Measurements from ENCODE around the gene OOSP1.
"Not testable (repeated sequence)": the region's sequence is repeated elsewhere in the genome, so short reads cannot be mapped to it uniquely, and the experiment has no call there.

OOSP1 gene, protein sequence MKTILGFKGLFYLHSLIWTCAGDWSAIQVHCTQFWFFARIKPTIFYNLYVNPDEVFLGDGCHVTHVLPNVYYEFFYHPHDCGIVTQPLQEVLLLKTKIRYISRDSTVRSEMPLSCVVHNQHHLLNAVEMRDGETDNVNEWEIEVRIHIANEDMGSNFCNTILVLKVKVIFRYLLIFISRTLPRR

DNA sequence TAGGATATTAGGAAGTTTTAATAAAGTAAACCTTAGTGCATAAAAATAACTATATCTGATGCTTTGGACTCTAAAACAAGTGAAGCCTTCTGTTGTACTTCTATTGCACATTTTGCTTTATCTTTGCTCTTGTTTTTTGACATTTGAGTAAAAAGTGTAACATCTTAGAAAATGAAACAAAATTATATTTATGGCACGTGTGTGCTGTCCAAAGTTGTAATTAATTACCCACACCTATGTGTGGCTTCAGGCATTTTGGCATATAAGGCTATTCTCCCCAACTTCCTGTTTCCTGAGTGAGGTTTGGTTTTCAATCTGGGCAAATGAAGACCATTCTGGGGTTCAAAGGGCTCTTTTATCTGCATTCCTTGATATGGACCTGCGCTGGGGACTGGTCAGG lies at the start of gene OOSP1:
OOSP1 (plus strand) TSS at position 301 of the 400 bp plus-strand sequence; CDS start at position 324, 23 bp downstream.
- no peak for DNase-seq

DNA sequence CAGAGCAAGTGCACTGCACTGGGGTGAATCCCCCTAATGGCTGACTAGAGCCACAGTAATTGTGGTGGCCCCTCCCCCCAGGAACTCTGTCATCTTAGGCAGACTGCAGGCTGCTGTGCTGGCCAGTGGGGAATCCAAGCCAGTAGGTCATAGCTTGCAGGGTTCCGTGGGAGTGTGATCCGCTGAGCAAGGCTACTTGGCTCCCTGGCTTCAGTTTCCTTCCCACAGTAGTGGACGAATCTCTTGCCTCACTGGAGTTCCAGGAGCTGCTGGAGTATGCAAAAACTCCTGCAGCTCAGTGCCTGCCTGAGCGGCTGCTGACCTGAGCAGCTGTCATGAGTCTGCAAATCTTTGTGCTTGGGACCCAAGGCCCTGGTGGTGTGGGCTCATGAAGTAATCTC lies 46.5 kb upstream of the OOSP1 start:
- DNase-seq = no peak

DNA sequence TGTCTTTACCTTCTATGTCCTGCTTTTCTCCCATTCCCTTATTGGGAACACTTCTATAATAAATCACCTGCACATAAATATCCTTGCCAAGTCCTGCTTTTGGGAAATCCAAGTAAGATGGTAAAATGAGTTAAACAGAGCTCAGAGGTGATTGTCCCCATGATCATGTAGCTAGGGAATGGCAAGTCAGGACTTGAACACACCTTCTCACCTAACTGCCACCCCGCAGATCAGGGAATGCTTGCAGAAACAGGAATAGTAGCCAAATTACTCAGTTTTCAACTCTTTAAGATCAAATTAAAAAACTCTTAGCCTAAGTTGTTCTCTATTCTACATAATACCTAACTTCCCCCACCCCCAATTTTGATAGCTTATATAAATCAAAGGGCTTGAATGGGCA lies 43.6 kb upstream of the OOSP1 start:
- DNase-seq = no peak

DNA sequence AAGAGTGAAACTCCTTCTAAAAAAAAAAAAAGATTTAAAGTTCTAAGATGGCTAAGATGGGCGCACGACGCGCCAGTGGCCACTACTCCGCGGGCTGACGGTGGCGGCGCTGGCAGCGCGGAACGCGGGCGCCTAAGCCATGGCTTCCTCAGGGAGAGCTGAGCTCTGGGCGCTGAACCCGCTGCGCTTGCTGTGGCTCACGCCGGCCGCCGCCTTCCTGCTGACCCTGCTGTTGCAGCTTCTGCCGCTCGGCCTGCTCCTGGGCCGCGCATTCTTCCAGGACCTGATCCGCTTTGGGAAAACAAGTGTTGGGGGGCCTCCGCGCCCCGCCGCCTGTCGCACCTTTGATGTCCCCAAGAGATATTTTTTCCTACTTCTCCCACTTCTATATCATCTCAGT lies 40.2 kb upstream of the OOSP1 start:
- no peak for DNase-seq

DNA sequence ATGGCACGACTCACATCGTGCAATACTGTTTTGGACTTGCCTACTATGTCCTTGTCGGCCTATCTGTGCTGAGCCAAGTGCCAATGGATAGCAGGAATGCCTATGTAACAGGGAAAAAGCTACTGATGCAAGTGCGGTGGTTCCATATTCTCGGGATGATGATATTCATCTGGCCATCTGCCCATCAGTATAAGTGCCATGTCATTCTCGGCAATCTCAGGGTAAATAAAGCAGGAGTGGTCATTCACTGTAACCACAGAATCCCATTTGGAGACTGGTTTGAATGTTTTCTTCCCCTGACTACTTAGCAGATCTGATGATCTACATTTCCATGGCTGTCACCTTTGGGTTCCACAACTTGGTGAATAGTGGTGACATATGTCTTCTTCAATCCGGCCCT lies 39.6 kb upstream of the OOSP1 start:
- DNase-seq = no peak

DNA sequence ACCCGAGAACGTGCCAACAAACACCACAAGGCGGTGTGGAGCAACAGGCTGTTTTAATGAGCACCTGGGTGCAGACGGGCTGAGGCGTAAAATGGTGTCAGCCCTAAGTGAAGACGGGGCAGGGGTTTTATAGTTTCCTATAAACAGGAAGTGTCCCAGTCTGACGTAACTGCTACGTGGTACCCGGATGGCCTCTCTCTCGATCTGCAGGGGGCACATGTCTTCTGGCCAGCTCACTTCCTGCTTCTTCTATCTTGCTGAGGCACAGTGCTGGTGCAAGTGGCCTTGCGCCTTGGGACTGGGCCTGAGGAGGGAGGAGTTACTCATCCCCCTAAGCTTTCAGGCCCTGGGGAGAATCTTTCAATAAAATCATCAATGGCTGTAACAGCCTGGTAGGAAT lies 38.7 kb upstream of the OOSP1 start:
- DNase-seq = no peak

DNA sequence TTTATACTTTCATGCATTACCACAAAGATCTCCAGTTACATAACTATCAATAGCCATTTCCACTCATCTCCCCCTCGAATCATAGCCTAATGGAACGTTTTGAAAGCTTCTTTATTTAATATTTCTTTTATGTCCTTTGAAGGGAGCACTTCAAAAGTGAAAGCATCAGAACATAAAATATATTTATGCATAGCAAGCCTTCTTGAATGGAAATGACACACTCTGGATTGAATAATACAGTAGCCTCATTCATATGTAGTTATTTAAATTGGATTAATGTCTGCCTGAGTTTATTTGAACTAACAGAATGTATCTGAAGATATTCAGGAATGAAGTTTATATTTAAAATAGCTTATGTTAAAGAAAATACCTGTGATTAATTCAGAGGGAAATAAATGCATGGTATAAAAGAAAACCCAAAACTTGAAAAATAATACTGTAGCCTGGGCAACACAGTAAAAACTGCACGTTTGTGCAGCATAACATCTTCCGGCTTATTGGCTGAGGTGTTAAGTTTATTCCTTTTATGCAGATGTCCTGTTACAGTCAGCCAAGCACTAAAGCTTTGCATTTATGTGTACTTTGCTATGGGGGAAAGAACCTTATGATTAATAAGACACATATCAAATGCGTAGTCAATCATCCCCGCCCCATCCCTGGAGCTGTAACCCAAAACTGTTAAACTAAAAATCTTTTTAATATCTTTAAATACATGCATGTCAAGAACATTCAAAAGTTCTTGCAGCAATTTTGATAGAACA lies 37.7 kb upstream of the OOSP1 start:
- no peak for DNase-seq

DNA sequence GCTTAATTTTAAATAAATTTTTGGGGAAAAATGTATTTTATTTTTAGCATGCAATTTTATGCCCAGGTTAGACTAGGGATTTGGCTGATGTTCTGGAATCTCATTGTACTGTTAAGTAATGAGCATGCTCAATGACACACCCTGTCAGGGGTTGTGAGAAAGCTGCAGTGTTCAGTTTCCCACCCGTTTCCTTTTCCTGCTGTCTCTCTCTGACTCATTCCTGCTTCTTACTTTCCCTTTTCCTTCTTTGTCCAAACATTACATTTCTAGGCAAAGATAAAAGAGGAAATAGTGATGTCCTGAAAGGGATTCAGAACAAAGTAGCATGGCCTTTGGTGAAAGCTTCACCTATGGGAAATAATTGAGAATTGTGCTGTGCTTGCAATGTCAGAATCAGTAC lies 36.9 kb upstream of the OOSP1 start:
- DNase-seq = no peak

DNA sequence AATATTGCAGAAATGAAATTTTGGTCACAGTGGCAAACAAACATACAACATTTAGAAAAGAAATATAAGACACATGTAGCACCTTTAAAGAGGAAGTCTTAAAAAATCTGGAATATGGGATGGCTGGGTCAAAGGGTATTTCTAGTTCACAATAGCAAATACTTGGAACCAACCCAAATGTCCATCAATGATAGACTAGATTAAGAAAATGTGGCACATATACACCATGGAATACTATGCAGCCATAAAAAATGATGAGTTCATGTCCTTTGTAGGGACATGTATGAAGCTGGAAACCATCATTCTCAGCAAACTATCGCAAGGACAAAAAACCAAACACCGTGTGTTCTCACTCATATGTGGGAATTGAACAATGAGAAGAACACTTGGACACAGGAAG lies 34.7 kb upstream of the OOSP1 start:
- not testable (repeated sequence) for DNase-seq

DNA sequence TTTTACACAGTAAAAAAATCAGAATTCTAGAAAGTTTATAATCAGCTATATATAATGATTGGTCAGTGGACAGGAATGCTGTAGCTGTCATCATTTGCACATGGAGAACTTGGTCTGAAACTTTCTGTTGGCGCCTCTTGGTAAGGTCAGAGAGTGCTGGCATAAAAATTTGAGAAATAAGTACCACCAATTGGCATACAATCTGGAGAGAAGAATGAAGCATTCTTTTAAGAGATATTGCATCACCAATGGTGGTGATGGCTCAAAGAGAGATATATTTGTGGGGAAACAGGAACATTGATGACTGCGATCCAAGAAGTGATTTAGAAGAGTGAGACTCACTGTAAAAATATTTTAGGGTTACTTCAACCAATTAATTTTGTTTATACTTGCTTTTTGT lies 19.8 kb upstream of the OOSP1 start:
- DNase-seq = no peak

DNA sequence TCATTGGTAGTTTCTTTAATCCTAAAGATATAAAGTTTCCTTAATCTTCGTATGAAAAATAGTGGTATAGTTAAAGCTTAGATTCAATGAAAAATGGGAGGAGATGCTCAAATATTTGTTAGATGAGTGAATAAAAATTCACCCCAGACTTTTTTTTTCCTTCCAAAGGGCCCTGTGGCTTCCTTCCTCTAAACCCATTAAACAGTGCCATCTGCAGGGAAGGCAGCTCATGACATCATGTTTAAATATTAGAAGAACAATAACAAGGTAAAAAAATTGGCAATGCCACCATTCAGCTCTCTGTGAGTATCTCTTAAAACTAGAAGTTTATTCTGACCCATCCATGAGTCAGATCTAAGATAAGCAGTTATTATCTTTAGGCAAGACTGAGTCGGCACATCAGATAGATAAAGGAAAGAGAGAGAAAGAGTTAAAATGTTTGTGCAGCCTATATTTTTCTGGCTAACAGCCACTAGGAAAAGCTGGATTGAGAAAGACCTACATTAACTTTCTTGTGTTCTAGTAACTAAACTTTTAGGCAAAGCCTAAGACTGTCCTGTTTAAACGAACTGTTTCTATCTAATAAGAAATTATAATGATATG lies 19.1 kb upstream of the OOSP1 start:
- no peak for DNase-seq

DNA sequence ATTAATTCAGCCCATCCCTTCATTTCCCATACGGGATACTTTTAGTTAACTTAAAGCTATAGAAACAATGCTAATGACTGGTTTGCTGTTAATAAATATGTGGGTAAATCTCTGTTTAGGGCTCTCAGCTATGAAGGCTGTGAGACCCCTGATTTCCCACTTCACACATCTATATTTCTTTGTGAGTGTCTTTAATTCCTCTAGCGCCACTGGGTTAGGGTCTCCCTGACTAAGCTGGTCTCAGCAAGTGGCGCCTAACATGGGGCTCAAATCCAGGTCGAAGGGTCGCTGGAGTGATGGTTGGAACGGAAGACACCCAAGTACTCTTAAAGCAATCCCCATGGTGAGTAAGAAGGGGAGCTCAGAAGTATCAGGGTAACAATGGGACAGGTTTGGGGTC lies 14.4 kb upstream of the OOSP1 start:
- no peak for DNase-seq

DNA sequence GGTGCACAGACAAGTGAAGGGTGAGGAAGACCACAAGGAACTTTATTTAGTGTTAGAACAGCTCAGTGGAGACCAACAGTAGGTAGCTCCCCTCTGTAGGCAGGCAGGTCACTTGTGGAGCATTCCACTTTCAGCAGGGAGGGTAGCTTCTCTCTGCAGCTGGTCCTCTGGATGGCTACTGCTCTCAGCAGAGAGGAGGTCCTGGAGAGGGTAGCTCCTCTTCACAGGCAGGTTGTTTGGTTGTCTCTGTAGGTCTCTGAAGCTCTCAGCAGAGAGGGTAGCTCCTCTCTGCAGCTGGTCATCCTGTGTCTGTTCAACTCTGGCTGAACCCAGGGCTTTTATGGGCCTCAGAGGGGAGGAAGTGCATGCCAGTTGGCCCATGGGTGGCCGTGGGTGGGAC lies 6.5 kb upstream of the OOSP1 start:
- DNase-seq = no peak

DNA sequence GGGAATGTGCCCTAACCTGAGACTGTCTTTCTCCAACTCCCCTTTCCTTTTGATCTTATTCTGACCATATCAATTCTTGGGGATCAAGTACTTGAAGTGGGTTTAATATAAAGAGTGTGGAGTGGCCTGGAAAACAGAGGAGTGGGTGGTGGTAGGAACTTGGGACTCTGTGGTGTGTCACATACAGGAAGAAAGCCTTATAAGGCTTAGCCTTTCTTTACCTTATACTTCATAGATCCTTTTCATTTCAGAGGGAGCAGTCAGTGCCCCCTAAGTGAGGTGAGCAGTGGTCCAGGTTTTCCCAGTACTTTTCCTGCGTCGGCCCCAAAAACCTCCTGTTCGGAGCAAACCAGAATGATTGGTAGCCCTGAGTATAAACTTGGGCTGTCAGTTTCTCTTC lies 486 bp downstream of the OOSP1 start:
- DNase-seq = no peak

DNA sequence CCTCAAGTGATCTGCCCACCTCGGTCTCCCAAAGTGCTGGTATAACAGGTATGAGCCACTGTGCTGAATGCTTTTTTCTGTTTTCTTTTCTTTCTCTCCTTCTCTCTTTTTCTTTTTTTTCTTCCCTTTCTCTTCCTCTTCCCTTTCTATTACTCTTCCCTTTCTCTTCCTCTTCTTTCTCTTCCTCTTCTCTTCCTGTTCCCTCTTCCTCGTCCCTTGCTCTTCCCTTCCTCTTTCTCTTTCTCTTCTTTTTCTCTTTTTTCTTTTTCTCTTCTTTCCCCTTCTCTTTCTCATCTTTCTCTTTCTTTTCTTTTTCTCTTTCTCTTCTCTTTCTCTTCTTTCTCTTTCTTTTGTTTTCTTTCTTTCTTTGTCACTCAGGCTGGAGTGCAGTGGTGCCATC lies 1.2 kb downstream of the OOSP1 start:
- no peak for DNase-seq

DNA sequence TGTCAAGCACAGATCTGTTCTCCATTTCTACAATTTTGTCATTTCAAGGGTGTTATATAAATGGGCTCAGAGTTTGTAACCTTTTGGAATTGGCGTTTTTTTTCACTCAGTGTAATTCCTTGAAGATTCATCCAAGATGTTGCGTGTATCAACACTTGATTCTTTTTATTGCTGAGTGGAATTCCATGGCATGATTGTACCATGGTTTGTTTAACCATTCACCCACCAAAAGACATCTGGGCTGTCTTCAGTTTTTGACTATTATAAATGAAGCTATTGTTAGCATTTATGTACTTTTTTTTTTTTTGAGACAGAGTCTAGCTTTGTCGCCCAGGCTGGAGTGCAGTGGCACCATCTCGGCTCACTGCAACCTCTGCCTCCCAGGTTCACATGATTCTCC lies 2.9 kb downstream of the OOSP1 start:
- DNase-seq = no peak

DNA sequence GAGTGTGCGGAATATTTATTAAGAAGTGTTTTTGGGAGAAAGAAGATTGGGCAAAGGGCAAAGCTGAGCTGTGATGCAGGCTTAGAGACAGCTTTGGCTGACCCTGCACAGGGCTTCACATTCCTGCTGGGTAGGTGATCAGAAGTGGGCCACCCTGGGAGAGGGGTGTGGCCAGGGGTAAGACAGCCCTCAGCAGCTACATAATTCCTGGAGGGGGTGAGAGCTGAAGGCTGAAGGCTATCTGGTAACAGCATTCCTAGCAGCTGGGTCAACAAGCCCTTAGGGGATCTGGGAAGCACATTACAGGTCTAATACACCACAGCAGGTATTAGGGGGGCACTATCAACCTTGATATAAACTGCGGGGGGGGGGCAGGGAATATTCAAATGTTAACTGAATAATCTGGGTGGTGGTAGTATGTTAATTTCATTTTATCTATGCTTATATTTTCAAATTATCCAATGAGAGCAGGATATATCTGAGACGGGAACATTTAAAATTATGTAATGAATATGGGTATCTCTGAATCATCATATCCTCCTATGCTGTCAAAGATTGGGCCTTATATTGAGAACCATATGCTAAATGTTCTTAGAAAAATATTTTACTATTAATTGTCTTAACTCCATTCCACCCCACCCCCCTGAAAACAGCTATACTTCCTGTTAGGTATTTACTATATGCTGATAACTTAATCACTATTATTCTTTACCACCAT lies 5.9 kb downstream of the OOSP1 start:
- no peak for DNase-seq

DNA sequence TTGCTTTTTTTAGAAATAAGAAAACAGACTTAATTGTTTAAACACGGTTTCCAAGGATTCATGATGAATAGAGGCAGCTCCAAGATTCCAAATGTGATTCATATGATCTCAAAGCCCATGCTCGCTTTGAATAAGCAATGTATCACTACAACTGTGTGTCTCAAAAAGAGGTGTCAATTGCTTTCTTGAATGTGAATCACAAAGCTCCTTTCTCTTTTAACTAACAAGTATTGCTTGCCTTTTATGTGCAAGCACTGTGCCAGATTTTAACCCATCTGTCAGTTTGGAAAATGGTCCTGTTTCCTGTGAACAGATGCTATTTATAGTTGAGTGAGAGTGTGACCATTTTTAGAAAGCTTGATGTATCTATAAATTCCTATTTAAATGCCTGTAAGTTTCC lies 6.5 kb downstream of the OOSP1 start:
- DNase-seq = no peak

DNA sequence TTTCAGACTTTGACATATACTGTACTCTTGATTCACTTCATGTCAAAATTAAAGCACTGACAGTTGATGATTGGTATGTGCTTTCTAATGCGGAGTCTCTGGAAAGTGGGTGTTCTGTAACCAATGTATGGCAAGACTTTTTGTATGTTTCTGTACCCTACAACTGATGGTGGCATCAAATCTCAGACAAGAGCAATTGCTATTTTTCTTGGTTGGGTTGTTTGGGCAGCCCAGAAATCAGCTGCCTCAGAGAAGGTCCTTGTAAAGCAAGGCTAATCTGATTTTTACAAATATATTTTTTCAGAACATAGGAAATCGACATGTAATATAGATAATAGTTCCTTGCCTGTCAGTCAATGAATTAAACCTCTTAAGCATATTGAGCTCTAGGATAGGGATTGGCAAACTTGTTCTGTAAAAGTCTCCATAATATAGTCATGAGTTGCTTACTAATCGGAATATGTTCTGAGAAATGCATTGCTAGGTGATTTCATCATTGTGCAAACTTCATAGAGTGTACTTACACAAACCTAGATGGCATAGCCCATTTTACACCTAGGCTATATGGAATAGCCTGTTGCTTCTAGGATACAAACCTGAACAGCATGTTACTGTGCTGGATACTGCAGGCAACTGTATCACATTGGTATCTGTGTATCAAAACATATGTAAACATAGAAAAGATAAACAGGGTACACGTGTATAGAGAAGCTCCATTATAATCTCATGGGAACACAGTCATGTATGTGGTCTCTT lies 15.4 kb downstream of the OOSP1 start:
- DNase-seq = no peak

DNA sequence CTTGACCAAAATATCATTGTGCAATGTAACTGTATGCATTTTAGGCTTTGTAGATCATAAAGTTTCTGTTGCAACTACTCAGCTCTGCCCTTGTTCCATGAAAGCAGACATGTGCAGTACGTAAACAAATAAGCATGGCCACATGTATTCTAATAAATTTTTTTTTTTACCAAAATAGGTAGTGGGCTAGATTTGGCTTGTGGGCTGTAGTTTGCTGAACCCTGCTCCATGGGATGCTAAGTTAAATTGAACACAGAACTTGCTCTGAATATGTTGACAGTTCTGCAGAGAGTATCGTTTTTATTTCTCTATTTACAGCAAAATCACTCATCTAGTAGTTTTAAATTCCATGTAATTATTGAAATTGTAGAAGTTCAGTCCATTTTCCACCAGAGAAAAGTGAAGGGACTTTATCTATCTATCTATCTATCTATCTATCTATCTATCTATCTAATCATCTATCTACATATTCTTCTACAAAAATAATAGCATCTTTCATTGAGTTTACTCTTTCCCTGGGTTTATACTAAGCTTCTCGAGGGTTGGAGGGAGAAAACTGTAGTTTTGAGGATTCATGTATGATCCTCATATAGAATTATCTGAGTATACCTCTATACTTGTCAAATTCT lies 16.1 kb downstream of the OOSP1 start:
- DNase-seq = no peak

DNA sequence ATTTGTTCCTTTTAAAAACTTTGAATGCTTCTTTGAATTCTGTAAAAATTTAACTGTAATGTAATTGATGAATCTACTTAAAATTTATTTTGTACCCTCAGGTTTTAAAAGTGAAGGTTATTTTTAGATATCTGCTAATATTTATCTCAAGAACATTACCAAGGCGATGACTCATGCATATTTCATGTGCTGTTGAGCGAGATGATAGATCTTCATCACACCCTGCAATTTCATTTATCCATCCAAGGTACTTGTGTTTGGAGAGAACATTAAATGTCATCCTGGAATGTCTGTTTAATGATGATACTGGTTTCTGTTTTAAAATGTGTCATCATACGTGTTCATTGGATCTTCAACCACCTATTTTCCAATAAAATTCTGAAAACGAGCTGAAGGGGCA lies 18.9 kb downstream of the OOSP1 start:
- DNase-seq = no peak

DNA sequence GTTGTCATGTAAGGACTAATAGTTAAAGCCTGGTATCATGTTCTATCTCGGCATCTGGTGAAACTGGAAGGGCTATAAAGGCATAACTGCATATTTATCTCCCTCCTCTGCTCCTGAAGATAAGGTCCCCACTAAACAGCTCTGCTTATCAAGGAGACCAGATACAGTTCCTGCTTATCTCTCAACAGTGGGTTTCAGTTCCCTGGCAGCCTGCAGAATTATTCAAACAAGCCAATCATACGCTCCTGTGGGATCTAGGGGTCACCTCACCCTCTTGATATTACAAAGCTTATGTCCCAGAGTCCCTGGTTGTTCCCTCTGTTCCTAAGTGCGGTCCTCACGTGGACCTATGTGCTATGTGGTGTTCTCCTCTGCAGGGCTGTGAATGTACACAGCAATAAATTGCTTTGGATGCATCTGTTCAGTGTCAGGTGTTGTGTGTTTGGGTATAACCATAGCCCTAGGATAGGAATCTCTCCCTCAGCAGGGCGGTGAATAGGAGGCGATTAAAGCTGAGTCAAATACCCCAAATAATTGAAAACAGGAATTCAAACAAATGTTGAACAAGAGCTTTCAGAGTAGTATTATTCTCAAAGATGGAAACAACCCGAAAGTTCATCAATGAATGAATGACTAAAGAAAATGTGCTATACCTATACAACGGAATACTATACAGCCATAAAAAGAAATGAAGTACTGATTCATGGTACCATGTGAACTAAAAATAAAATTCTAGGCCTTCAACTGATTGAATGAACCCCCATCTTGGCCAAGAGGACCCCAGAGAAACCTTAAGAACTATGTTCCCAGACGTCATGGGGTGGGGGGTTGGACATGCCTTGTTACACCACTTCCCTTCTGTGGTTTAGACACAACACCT lies 22.5 kb downstream of the OOSP1 start:
- no peak for DNase-seq
